GM13977 (cell line): Measurements from ENCODE around the gene PDE4B.
A peak's percentile ranks its signal among the peaks of the same experiment; 100 is the strongest.

Experiments
- DNase-seq: peaks from one replicate; pipeline ENCODE4 v3.0.0; 2012; ENCODE audit warnings: low spot score
- in situ Hi-C: fragments of 300-500 bp; cut with MboI; formaldehyde crosslinking; loops from one replicate; pipeline ENCODE4 v1.12.0; 2022; ENCODE audit warnings: low sequenced_read_pairs, low pct_unique_long_range_greater_than_20kb, mixed read lengths, inconsistent platforms; ENCODE audit not compliant: unreplicated experiment
- TF ChIP-seq, protein P1 (sequence below): IDR thresholded peaks from 2 replicates; pipeline ENCODE4 v1.5.1; 2012; ENCODE audit warnings: mild to moderate bottlenecking, control low read depth; ENCODE audit not compliant: insufficient read depth; ENCODE audit errors: extremely low read depth, missing control alignments

PDE4B gene

DNA sequence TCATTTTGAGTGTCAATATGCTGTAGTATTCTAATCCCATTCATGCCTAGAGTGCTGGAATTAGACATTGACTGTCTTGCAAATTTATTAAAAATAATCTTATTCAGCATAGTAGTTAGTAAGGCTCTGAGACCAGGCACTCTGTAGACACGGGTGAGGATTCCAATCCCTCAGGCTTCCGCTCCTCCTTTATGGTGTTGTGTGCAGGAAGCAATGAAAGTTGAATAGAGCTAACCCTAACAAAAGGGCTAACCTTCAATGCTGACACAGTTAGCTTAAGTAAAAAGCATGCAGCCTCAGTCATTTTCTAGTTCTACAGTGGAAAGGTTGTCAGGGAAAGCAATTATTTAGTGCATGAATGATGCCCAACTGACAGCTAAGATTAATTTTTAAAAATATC lies 541.6 kb downstream of the PDE4B start:
- in situ Hi-C loops: no loop called here
- TF ChIP-seq, protein P1, sequence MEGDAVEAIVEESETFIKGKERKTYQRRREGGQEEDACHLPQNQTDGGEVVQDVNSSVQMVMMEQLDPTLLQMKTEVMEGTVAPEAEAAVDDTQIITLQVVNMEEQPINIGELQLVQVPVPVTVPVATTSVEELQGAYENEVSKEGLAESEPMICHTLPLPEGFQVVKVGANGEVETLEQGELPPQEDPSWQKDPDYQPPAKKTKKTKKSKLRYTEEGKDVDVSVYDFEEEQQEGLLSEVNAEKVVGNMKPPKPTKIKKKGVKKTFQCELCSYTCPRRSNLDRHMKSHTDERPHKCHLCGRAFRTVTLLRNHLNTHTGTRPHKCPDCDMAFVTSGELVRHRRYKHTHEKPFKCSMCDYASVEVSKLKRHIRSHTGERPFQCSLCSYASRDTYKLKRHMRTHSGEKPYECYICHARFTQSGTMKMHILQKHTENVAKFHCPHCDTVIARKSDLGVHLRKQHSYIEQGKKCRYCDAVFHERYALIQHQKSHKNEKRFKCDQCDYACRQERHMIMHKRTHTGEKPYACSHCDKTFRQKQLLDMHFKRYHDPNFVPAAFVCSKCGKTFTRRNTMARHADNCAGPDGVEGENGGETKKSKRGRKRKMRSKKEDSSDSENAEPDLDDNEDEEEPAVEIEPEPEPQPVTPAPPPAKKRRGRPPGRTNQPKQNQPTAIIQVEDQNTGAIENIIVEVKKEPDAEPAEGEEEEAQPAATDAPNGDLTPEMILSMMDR: no peak
- DNase-seq: no peak

DNA sequence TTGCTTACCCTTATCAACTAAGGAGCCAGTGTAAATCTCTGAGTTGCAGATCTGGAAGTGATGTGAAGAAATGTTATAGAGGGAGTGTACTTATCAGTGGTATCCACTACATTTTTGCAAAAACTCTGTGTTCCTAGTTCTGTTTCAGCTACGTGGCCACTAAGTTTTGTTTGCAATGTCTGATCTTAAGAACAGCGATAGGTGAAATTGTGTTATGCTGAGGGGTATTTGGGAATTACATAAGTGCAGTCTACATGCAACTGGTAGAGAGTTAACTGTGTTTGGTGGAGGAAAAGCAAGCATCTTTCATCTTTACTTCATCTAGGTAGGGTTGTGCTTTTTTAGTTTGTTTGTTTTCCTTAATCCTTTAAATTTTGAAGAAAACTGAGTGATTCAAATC lies 542.4 kb downstream of the PDE4B start:
- in situ Hi-C loops: no loop called here
- TF ChIP-seq, protein P1: no peak
- DNase-seq: no peak

DNA sequence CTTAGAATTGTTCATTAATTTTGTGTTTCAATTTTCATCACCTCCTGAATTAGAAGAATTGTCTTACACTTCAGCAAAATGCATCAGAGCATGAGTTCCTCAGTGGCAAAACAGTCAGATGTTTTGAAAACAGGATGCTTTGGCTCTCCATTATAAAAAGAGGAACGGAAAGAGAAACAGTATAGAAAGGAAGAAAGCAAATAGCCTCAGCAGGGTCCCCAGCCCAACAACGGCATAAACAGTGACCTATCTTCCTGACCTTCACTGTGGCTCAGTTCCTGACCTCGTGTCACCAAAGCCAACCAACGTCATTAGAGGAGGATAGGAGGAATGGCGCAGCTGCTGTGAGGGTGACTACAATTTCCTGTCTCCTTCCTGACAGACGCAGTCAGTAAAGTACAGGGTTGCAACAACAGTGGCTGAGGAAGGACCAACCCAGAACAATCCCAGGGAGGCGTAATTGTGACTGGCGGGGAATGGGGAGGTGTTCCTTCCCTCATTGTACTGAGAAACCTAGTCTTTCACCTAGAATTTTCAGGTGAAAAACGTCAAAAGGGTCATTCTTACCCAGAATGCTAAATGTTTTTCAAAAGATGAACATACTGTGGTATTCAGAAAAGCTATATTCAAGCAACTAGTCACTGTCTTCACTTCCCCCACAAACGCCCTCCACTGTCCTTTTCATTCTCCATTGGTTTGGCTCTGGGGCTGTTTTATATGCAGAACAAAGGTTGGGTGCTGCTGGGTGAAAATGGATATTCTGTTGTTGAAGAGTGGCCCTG lies 543.4 kb downstream of the PDE4B start:
- TF ChIP-seq, protein P1: no peak
- in situ Hi-C loops: no loop called here
- DNase-seq: peak; percentile 51

DNA sequence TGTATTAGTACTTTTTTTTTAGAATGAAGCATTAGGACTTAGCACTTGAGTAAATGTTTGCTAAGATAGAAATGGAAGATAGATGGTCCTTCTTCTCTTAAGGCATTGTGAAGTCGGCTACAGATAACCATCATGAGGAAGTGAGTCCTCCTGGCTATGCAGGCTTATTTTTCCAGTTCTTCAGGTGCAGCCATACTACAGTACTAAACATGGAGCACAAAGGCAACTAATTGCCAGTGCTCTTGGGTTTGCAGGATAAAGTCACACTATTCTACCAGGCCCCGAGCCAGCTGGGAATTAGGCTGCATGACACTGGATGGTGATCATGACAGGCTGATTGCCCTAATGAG lies 543.9 kb downstream of the PDE4B start:
- in situ Hi-C loops: no loop called here
- TF ChIP-seq, protein P1: no peak
- DNase-seq: no peak

DNA sequence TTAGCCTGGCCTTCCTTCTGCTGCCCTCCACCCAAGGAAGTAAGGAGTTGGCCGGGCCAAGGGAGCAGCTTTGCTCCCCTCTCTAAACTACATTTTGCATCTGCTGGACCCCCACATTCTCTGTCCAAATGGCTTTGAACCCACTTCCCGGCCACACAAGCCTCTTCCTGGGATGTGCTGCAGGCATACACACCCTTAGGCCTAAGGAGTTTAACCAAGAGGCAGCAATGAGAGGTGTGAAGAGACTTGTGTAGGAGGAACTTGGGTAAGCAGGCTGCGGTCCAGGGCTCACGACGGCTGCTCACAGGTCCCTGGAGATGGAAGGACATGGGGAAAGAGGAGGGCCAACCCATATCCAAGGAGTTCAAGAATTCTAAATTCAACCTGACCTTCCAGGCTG lies 544.6 kb downstream of the PDE4B start:
- in situ Hi-C loops: no loop called here
- DNase-seq: no peak
- TF ChIP-seq, protein P1: no peak

DNA sequence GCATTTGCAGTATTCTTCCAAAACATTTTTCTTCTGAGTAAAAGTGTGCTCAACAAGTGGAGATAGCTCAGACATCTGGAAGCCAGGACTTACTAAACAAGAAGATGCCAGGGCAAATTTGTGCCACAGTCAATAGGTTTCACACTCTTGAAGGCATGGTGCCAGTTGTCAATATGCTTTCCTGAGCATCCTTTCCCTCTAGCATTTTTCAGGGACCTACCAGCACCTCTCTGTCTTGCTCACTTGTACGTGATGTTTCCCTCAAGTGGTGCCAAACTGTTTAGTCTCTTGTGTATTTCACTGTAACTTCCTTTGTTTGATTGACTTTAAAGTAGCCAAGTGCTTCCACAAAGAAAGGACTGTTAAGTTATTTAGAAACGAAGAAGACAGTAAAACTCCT lies 547.2 kb downstream of the PDE4B start:
- no peak for DNase-seq
- TF ChIP-seq, protein P1: no peak
- in situ Hi-C loops: loop anchor here (10.0 kb wide), 1 partner anchor 85 kb away; no protein-coding TSS in a partner anchor
